GM23338 (cell line): ENCODE results near the gene B4GAT1. TPM values are rescaled to one million over a fixed set of nuclear protein-coding genes. Genes with fewer than 3 reads are reported as not detected.

ENCODE experiments used
- ATAC-seq: fragments of 200-7000 bp; cut with Tn5 transposase; 3 replicates; pipeline ENCODE4 v1.9.1; 2020
- DNase-seq: peaks from one replicate; pipeline ENCODE4 v3.0.0-alpha.2; 2015; ENCODE audit warnings: low spot score
- H2AFZ ChIP-seq: fragments of 200-600 bp; sonication (generic); 2 replicates; pipeline ENCODE4 v1.8.0; 2016; ENCODE audit warnings: antibody characterized with exemption, mild to moderate bottlenecking, moderate library complexity
- H3F3A ChIP-seq: fragments of 200-600 bp; sonication (generic); replicated peaks from 2 replicates; pipeline ENCODE4 v1.8.0; 2017; ENCODE audit warnings: antibody characterized with exemption, mixed run types, low read depth
- H3K27ac ChIP-seq: fragments of 200-600 bp; sonication (generic); 2 replicates; pipeline ENCODE4 v1.6.1; 2016; ENCODE audit warnings: low read depth
- H3K27me3 ChIP-seq: fragments of 200-600 bp; sonication (generic); 2 replicates; pipeline ENCODE4 v1.8.0; 2016; ENCODE audit warnings: mild to moderate bottlenecking, mixed run types, moderate library complexity; ENCODE audit not compliant: insufficient read depth
- H3K36me3 ChIP-seq: fragments of 200-600 bp; sonication (generic); 2 replicates; pipeline ENCODE4 v1.8.0; 2016; ENCODE audit warnings: mild to moderate bottlenecking; ENCODE audit not compliant: insufficient read depth
- H3K4me1 ChIP-seq: fragments of 200-600 bp; sonication (generic); 2 replicates; pipeline ENCODE4 v1.8.0; 2016; ENCODE audit warnings: mild to moderate bottlenecking, moderate library complexity; ENCODE audit not compliant: insufficient read depth
- H3K4me2 ChIP-seq: fragments of 200-600 bp; sonication (generic); 2 replicates; pipeline ENCODE4 v1.7.1; 2017; ENCODE audit warnings: mixed run types
- H3K4me3 ChIP-seq: fragments of 200-600 bp; sonication (generic); 2 replicates; pipeline ENCODE4 v1.6.1; 2016; ENCODE audit warnings: mixed run types
- H3K79me2 ChIP-seq: fragments of 200-600 bp; sonication (generic); replicated peaks from 2 replicates; pipeline ENCODE4 v1.8.0; 2017; ENCODE audit warnings: mild to moderate bottlenecking; ENCODE audit not compliant: insufficient read depth
- H3K9me2 ChIP-seq: fragments of 200-600 bp; sonication (generic); 2 replicates; pipeline ENCODE4 v1.8.0; 2017; ENCODE audit not compliant: insufficient read depth
- H4K20me1 ChIP-seq: fragments of 200-600 bp; sonication (generic); replicated peaks from 2 replicates; pipeline ENCODE4 v1.8.0; 2017; ENCODE audit warnings: mild to moderate bottlenecking; ENCODE audit not compliant: insufficient read depth
- H3K27ac Mint-ChIP-seq: 2 replicates; pipeline ENCODE4 v1.8.0; 2020; ENCODE audit warnings: inconsistent platforms, mild to moderate bottlenecking, moderate library complexity, mixed read lengths
- H3K27me3 Mint-ChIP-seq: 3 replicates; pipeline ENCODE4 v1.8.0; 2022; ENCODE audit warnings: low read depth, mild to moderate bottlenecking, moderate library complexity, mixed read lengths, inconsistent platforms; ENCODE audit not compliant: insufficient read depth, poor library complexity
- H3K36me3 Mint-ChIP-seq: 3 replicates; pipeline ENCODE4 v1.8.0; 2021; ENCODE audit warnings: low read depth, mild to moderate bottlenecking, inconsistent platforms, moderate library complexity, mixed read lengths
- H3K4me1 Mint-ChIP-seq: 3 replicates; pipeline ENCODE4 v1.8.0; 2020; ENCODE audit warnings: mild to moderate bottlenecking, inconsistent platforms, mixed read lengths
- H3K4me3 Mint-ChIP-seq: 3 replicates; pipeline ENCODE4 v1.8.0; 2021; ENCODE audit warnings: moderate library complexity, mild to moderate bottlenecking, inconsistent platforms, mixed read lengths
- H3K9me3 Mint-ChIP-seq: 3 replicates; pipeline ENCODE4 v1.8.0; 2020; ENCODE audit warnings: moderate library complexity, mild to moderate bottlenecking, inconsistent platforms, mixed read lengths
- EZH2phosphoT487 ChIP-seq: fragments of 200-600 bp; sonication (generic); IDR thresholded peaks from one replicate; pipeline ENCODE4 v1.8.1; 2018; ENCODE audit warnings: antibody characterized with exemption; ENCODE audit not compliant: unreplicated experiment
- JUNB ChIP-seq: IDR thresholded peaks from one replicate; pipeline ENCODE4 v1.6.1; 2016; ENCODE audit warnings: antibody characterized with exemption; ENCODE audit not compliant: unreplicated experiment
- STAT1 ChIP-seq: IDR thresholded peaks from one replicate; pipeline ENCODE4 v1.6.1; 2016; ENCODE audit warnings: antibody characterized with exemption; ENCODE audit not compliant: unreplicated experiment
- ZNF114 ChIP-seq: fragments of 250-450 bp; sonication (Bioruptor Pico); IDR thresholded peaks from 2 replicates; pipeline ENCODE4 v1.5.0; 2020; ENCODE audit warnings: mild to moderate bottlenecking, moderate library complexity
- polyA plus RNA-seq: library from polyadenylated mRNA; unstranded; fragments of >200 nt; fragmentation: Nextera tagmentation; extraction: Ambion mirVana; gene quantifications from 2 replicates; pipeline ENCODE4 v1.2.1, GENCODE V29; 2016
- total RNA-seq: library from RNA; depleted of rRNA; stranded (reverse); fragments of >200 nt; shearing (Covaris generic); gene quantifications from 2 replicates; pipeline ENCODE4 v1.2.3, GENCODE V29; 2014
- TF ChIP-seq, protein P1 (sequence below): IDR thresholded peaks from one replicate; pipeline ENCODE4 v1.6.1; 2018; ENCODE audit warnings: antibody characterized with exemption; ENCODE audit not compliant: unreplicated experiment

The B4GAT1 gene
- total and polyA plus RNA-seq, 2 experiments from 2014 or later: 23.5 to 41.9 TPM

GRCh38 chr11:66332371-66333219 lies 14.8 kb downstream of the B4GAT1 start:
- Histone ChIP-seq H3K4me2 (no peak overlapping the region), H3K79me2 (no peaks in the 10 kb centered on the region), H4K20me1 (no peaks in the 10 kb centered on the region), H3F3A (0 out of 2 replicates have a peak, but pooled peaks cover 6% of the 10 kb centered on the region), H2AFZ (no peak overlapping the region), H3K27me3 (no peaks in the 10 kb centered on the region), H3K36me3 (no peaks in the 10 kb centered on the region), H3K4me1 (peaks cover 16% of the 10 kb centered on the region; the same call in 1 of the 2 replicates), H3K4me3 (no peak overlapping the region), H3K27ac (no peak overlapping the region), H3K9me2 (no peaks in the 10 kb centered on the region)
- Mint-ChIP-seq H3K9me3 (no peaks in the 10 kb centered on the region), H3K27me3 (peaks cover 20% of the 10 kb centered on the region), H3K27ac (no peak overlapping the region), H3K4me3 (no peak overlapping the region), H3K36me3 (no peaks in the 10 kb centered on the region), H3K4me1 (peaks cover 27% of the 10 kb centered on the region)
- ATAC-seq (no peak), DNase-seq (no peak)
- TF ChIP-seq JUNB: no peak
- TF ChIP-seq, protein P1, sequence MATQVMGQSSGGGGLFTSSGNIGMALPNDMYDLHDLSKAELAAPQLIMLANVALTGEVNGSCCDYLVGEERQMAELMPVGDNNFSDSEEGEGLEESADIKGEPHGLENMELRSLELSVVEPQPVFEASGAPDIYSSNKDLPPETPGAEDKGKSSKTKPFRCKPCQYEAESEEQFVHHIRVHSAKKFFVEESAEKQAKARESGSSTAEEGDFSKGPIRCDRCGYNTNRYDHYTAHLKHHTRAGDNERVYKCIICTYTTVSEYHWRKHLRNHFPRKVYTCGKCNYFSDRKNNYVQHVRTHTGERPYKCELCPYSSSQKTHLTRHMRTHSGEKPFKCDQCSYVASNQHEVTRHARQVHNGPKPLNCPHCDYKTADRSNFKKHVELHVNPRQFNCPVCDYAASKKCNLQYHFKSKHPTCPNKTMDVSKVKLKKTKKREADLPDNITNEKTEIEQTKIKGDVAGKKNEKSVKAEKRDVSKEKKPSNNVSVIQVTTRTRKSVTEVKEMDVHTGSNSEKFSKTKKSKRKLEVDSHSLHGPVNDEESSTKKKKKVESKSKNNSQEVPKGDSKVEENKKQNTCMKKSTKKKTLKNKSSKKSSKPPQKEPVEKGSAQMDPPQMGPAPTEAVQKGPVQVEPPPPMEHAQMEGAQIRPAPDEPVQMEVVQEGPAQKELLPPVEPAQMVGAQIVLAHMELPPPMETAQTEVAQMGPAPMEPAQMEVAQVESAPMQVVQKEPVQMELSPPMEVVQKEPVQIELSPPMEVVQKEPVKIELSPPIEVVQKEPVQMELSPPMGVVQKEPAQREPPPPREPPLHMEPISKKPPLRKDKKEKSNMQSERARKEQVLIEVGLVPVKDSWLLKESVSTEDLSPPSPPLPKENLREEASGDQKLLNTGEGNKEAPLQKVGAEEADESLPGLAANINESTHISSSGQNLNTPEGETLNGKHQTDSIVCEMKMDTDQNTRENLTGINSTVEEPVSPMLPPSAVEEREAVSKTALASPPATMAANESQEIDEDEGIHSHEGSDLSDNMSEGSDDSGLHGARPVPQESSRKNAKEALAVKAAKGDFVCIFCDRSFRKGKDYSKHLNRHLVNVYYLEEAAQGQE: no peak

GRCh38 chr11:66331542-66332370 lies 15.7 kb downstream of the B4GAT1 start:
- Histone ChIP-seq H3F3A (0 out of 2 replicates have a peak, but pooled peaks cover 3% of the 10 kb centered on the region), H4K20me1 (no peaks in the 10 kb centered on the region), H3K4me3 (no peak overlapping the region), H3K27me3 (no peaks in the 10 kb centered on the region), H3K36me3 (no peaks in the 10 kb centered on the region), H2AFZ (no peak overlapping the region), H3K27ac (no peak overlapping the region), H3K79me2 (no peaks in the 10 kb centered on the region), H3K9me2 (no peaks in the 10 kb centered on the region), H3K4me1 (peaks cover 16% of the 10 kb centered on the region; the same call in 1 of the 2 replicates), H3K4me2 (no peak overlapping the region)
- peaks cover 22% of the 10 kb centered on the region for H3K27me3 Mint-ChIP-seq
- peaks cover 27% of the 10 kb centered on the region for H3K4me1 Mint-ChIP-seq
- TF ChIP-seq ZNF114 (no peak), STAT1 (no peak), EZH2phosphoT487 (no peak)
- ATAC-seq (no peak), DNase-seq (no peak)
- H3K9me3 Mint-ChIP-seq: no peaks in the 10 kb centered on the region
- H3K27ac Mint-ChIP-seq: no peak overlapping the region
- H3K36me3 Mint-ChIP-seq: no peaks in the 10 kb centered on the region
- no peak overlapping the region for H3K4me3 Mint-ChIP-seq
